Heart left ventricle (tissue), 16 donors: ENCODE measurements around the gene KRTAP5-5. TPM values are rescaled to one million over a fixed set of nuclear protein-coding genes. Genes with fewer than 3 reads are reported as not detected.

Source experiments
- ATAC-seq, 4 donors: fragments of 200-7000 bp; cut with Tn5 transposase; one replicate each; pipeline ENCODE4 v1.9.1; 2020 to 2022; ENCODE audit warnings: moderate library complexity in 4 of 4, mild to moderate bottlenecking in 3 of 4, moderate number of reproducible peaks in 1 of 4
- DNase-seq, 5 donors: peaks; one replicate each; pipeline ENCODE4 v3.0.0-alpha.2; 2020
- H3K27ac ChIP-seq, 12 donors: fragments of 200-600 bp; sonication (generic) in 4 of 12; one replicate each; pipeline versions ENCODE4 v1.5.0 to v1.8.0; 2016 to 2022; ENCODE audit warnings: mild to moderate bottlenecking in 2 of 12
- H3K27me3 ChIP-seq, 9 donors: fragments of 200-600 bp; sonication (generic) in 2 of 9; one replicate each; pipeline versions ENCODE4 v1.5.1 to v1.8.0; 2016 to 2022; ENCODE audit warnings: mild to moderate bottlenecking in 3 of 9
- H3K36me3 ChIP-seq, 9 donors: fragments of 200-600 bp; sonication (generic) in 2 of 9; one replicate each; pipeline versions ENCODE4 v1.5.0 to v1.8.0; 2018 to 2022; ENCODE audit warnings: mild to moderate bottlenecking in 2 of 9
- H3K4me1 ChIP-seq, 12 donors: fragments of 200-600 bp; sonication (generic) in 4 of 12; one replicate each; pipeline versions ENCODE4 v1.5.0 to v1.8.0; 2016 to 2022; ENCODE audit warnings: mild to moderate bottlenecking in 3 of 12
- H3K4me3 ChIP-seq, 12 donors: fragments of 200-600 bp; sonication (generic) in 4 of 12; one replicate each; pipeline versions ENCODE4 v1.5.0 to v1.8.0; 2017 to 2022; ENCODE audit warnings: mild to moderate bottlenecking in 9 of 12, moderate library complexity in 4 of 12
- H3K9me3 ChIP-seq, 12 donors: fragments of 200-600 bp; sonication (generic) in 4 of 12; one replicate each; pipeline versions ENCODE4 v1.5.0 to v1.8.0; 2016 to 2022; ENCODE audit warnings: mild to moderate bottlenecking in 1 of 12
- POLR2A ChIP-seq, 2 donors: fragments of 450-650 bp; IDR thresholded peaks; one replicate each; pipeline ENCODE4 v1.6.1; 2017; ENCODE audit warnings: antibody characterized with exemption in 2 of 2, mild to moderate bottlenecking in 2 of 2, moderate library complexity in 2 of 2
- WGBS, 4 donors: extraction: QIAGEN DNeasy Blood & Tissue Kit in 2 of 4; methylation state at CpG; one replicate each; pipeline versions ENCODE4 v1.1.5 to v1.1.7; 2013 to 2018; 5-methylcytosine and 5-hydroxymethylcytosine counted together
- intact Hi-C, 10 donors: fragments of 100-400 bp; cut with DNase I; formaldehyde crosslinking; loops; one replicate each; pipeline versions ENCODE4 v1.11.1 to v1.14.2; 2022
- polyA plus RNA-seq, 2 donors: library from polyadenylated mRNA; stranded (reverse); fragments of 200-250 nt; gene quantifications; one replicate each; pipeline ENCODE4 v1.2.3, GENCODE V29; 2013
- total RNA-seq, 9 donors: library from RNA; depleted of rRNA in 2 of 9; stranded (reverse); fragments of >200 nt in 2 of 9; fragmentation: NEBNext Ultra II Directional in 3 of 9; extraction: Animal tissue kit (Norgen Biotek cat#: 25700) in 3 of 9; gene quantifications; one replicate each; pipeline versions ENCODE4 v1.1.0 to v1.2.4, GENCODE V29; 2016 to 2023
- TF ChIP-seq, protein P1 (sequence below), 12 donors: fragments of 200-600 bp; sonication (generic) in 4 of 12; IDR thresholded peaks; one replicate each; pipeline versions ENCODE4 v1.5.0 to v1.8.0; 2018 to 2022; ENCODE audit warnings: antibody characterized with exemption in 12 of 12, mild to moderate bottlenecking in 5 of 12
- donor health status: ischemic (EF 13 %, LVEDD 7.1; RV severe dilation, severe dysfunction).
- donor health status: healthy with polysubstance abuse.
- donor health status: DM: no; HTN: yes; CAD: no.
- donor health status: DM: no; HTN: no; CAD: no.
- donor health status: ischemic (EF 25% LVEDD 6.9; RV normal size, moderate dysfunction).
- donor health status: ischemic (EF 25% LVEDD 5.7; RV mildly dilated, moderate dysfunction).
- donor health status: healthy.
- donor health status: DM: yes; HTN: yes; CAD: no.
- donor health status: ischemic (EF 35%, LVEDD 5.7; RV mildly dilated, moderate dysfunction).
- donor health status: nonischemic (EF 11% LVEDD 7.7; RV severe dilation, severe dysfunction).
- donor health status: DM: yes; HTN: yes; CAD: no.
- donor health status: PGD.
- donor health status: ischemic (EF 29% LVEDD 5.4; RV normal size, mild dysfunction).
- donor health status: nonischemic (EF 23%, LVEDD 6.1; RV moderate dilation, normal function).

KRTAP5-5 gene
- total and polyA plus RNA-seq, 11 donors: not detected

DNA sequence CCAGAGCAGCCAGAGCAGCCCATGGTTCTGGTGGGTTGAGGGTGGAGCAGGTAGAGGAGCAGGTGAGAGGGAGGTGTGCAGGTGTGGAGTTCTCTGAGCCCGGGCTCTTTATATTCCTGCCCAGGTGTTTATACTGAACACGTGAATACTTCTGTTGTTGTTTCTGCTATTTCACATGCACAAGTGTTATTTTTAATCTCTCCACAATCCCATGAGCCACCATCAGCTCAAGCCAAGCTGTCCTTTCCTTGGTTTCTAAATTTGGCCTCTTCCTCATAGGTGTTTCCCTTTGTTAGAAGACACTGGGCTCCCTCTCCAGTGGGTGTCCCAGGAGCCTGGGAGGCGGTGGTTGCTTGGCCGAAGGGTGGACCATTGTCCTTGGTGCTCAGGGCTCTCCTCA, 21.2 kb upstream of the KRTAP5-5 start, which contains the start of gene KRTAP5-3:
Gene KRTAP5-3, minus strand, starts transcription at position 101 of the 400 bp plus-strand sequence. Its CDS starts 78 bp downstream, at position 23.
- WGBS, 4 donors: 46 to 66% (median 62%) methylated on average over 4 of the region's 4 CpGs
- TF ChIP-seq, protein P1, sequence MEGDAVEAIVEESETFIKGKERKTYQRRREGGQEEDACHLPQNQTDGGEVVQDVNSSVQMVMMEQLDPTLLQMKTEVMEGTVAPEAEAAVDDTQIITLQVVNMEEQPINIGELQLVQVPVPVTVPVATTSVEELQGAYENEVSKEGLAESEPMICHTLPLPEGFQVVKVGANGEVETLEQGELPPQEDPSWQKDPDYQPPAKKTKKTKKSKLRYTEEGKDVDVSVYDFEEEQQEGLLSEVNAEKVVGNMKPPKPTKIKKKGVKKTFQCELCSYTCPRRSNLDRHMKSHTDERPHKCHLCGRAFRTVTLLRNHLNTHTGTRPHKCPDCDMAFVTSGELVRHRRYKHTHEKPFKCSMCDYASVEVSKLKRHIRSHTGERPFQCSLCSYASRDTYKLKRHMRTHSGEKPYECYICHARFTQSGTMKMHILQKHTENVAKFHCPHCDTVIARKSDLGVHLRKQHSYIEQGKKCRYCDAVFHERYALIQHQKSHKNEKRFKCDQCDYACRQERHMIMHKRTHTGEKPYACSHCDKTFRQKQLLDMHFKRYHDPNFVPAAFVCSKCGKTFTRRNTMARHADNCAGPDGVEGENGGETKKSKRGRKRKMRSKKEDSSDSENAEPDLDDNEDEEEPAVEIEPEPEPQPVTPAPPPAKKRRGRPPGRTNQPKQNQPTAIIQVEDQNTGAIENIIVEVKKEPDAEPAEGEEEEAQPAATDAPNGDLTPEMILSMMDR (IDR thresholded peaks at IDR 0.05): no peak
- no peak for TF ChIP-seq POLR2A (IDR thresholded peaks at IDR 0.05)
- intact Hi-C loops: no loop called here
- H3K36me3 ChIP-seq: no peaks in the 10 kb centered on the region
- no peak within 1 kb of the TSS for H3K27ac ChIP-seq
- no peak for DNase-seq
- no peak for ATAC-seq
- no peak within 1 kb of the TSS for H3K4me3 ChIP-seq
- peaks cover 0 to 27% (median 5%) of the 10 kb centered on the region in 9 donors for H3K27me3 ChIP-seq
- H3K4me1 ChIP-seq: peaks cover 0 to 10% (median 0%) of the 10 kb centered on the region in 12 donors
- no peaks in the 10 kb centered on the region for H3K9me3 ChIP-seq

DNA sequence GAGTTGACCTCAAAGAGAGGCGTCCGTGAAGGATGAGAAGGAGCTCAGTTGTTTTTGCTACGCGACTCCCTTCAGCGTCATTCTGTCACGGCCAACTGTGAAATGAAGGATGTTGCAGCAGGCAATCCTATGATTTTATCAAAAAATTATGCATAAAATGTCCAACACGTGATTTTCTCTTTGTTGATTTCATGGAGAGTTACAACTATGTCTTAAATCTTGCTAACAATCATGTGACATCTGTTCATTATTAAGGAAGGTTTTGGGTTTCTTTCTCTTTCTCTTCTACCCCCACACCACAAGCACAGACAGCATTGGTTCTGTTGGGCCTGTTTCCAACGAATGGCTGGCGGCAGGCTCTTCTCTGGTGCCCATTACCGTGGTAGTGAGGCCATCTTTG, 11.3 kb upstream of the KRTAP5-5 start:
- Histone ChIP-seq H3K9me3 (no peaks in the 10 kb centered on the region), H3K27ac (no peak overlapping the region), H3K4me1 (no peaks in the 10 kb centered on the region), H3K27me3 (peaks cover 0 to 16% (median 0%) of the 10 kb centered on the region in 9 donors), H3K4me3 (no peak overlapping the region), H3K36me3 (no peaks in the 10 kb centered on the region)
- TF ChIP-seq, protein P1 (IDR thresholded peaks at IDR 0.05): no peak
- TF ChIP-seq POLR2A (IDR thresholded peaks at IDR 0.05): no peak
- DNase-seq (no peak), ATAC-seq (no peak)
- intact Hi-C loops: no loop called here
- 80 to 88% (median 86%) methylated on average over 10 of the region's 10 CpGs for WGBS, 4 donors

DNA sequence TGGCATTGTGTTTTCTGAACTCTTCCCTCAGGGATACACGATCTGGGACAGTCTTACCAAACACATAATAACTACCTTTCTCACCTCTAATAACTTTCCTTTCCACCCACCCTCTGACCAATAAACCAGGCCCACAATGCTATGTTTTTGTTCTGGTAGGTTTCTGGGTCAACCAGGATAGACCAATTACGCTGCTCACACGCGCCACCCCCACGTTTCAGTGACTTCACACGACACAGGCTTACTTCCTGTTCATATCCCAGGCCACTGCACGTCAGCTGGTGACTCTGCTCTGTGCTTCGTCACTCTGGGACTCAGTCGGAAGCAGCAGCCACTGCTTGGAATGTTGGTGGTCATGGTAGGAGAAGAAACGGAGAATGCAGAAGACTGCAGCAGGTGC, 10.1 kb upstream of the KRTAP5-5 start:
- 29 to 47% (median 30%) methylated on average over 10 of the region's 10 CpGs for WGBS, 4 donors
- Histone ChIP-seq H3K27ac (no peak overlapping the region), H3K27me3 (peaks cover 0 to 16% (median 0%) of the 10 kb centered on the region in 9 donors), H3K4me3 (no peak overlapping the region), H3K4me1 (no peaks in the 10 kb centered on the region), H3K36me3 (no peaks in the 10 kb centered on the region), H3K9me3 (no peaks in the 10 kb centered on the region)
- no peak for TF ChIP-seq POLR2A (IDR thresholded peaks at IDR 0.05)
- TF ChIP-seq, protein P1 (IDR thresholded peaks at IDR 0.05): no peak
- DNase-seq: no peak
- peak in 1 of 4 donors; percentile 85 for ATAC-seq
- intact Hi-C loops: no loop called here

DNA sequence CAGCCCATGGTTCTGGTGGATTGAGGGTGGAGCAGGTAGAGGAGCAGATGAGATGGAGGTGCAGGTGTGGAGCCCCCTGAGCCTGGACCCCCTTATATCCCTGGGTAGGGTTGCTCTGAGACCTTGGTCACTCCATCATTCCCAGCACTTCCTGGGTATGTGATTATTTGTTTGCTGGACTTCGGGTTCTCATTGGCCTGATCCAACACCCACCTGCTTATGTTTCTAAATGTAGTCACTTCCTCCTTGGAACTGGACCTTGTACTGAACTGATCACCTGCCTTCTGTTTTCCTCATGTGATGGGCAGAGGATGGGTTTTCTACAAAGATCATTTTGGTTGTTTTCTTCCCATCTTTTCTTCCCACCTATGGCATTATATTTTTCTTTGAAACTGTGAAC, 7.5 kb upstream of the KRTAP5-5 start, which contains the start of gene KRTAP5-4:
Gene KRTAP5-4, minus strand, starts transcription at position 53 of the 400 bp plus-strand sequence. Its CDS starts 45 bp downstream, at position 8.
- Histone ChIP-seq H3K27me3 (peaks cover 0 to 13% (median 0%) of the 10 kb centered on the region in 9 donors), H3K4me3 (no peak within 1 kb of the TSS), H3K36me3 (no peaks in the 10 kb centered on the region), H3K27ac (no peak within 1 kb of the TSS), H3K9me3 (no peaks in the 10 kb centered on the region), H3K4me1 (no peaks in the 10 kb centered on the region)
- 51 to 67% (median 55%) methylated on average over 1 of the region's 1 CpG for WGBS, 4 donors
- no peak for DNase-seq
- no peak for ATAC-seq
- intact Hi-C loops: loop anchor here in 3 of 10 donors (10.0 kb wide), 1 partner anchor 77 kb away; no protein-coding TSS in a partner anchor
- TF ChIP-seq, protein P1 (IDR thresholded peaks at IDR 0.05): no peak
- no peak for TF ChIP-seq POLR2A (IDR thresholded peaks at IDR 0.05)
